ENCODE results near the gene MROH9. TPM values are rescaled to one million over a fixed set of nuclear protein-coding genes. Genes with fewer than 3 reads are reported as not detected.

The MROH9 gene
- polyA plus RNA-seq, 1 of the 3 experiments (the other 2 are of a cell fraction), result 0.26 TPM

DNA sequence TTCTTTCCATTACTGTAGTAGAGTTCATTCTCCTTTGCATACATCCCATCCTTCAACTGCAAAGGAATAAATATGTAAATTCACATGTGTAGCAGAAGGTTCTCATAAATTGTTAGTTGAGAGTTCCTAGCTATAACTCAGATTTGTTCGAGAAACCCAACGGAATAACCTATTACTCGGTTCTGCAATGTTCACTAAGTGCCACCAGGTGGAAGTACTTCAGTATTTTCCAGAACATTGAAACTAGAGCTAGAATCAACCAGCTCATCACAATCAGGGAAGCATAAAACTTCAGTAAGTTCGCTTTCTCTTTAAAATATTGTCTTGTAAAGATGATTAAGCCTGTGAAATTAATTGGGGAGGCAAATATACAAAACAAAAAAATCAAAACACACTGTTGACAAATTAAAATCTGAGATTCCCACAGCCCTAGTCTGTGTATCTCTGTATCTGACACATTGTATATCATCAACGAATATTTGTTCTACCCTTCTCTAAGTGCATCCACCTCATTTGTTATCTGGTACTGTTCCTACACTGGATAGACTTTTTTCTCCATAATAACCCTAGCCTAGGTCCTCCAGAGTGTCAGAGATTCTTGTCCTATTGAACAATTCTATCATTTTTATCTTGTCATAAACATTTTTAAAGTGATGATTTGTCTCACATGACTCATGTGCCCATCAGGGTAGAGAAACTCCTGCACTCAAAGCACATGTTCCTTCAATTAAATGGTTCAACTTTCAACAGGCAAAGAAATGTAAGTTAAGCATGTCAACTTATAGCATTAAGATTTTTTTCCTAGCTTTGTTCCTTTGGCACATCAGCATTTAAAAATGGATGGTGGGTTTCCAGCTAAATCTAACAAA lies 31.9 kb downstream of the MROH9 start (continued):
- TF ChIP-seq, protein P1, sequence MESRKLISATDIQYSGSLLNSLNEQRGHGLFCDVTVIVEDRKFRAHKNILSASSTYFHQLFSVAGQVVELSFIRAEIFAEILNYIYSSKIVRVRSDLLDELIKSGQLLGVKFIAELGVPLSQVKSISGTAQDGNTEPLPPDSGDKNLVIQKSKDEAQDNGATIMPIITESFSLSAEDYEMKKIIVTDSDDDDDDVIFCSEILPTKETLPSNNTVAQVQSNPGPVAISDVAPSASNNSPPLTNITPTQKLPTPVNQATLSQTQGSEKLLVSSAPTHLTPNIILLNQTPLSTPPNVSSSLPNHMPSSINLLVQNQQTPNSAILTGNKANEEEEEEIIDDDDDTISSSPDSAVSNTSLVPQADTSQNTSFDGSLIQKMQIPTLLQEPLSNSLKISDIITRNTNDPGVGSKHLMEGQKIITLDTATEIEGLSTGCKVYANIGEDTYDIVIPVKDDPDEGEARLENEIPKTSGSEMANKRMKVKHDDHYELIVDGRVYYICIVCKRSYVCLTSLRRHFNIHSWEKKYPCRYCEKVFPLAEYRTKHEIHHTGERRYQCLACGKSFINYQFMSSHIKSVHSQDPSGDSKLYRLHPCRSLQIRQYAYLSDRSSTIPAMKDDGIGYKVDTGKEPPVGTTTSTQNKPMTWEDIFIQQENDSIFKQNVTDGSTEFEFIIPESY (IDR thresholded peaks at IDR 0.05; ENCODE audit: borderline replicate concordance, low read depth), result no peak
- TF ChIP-seq TEAD4 (IDR thresholded peaks at IDR 0.05; ENCODE audit: borderline replicate concordance, insufficient read depth), result no peak
- TF ChIP-seq FOXM1 (IDR thresholded peaks at IDR 0.05; ENCODE audit: low read depth), result no peak
- peak; percentile 57 for TF ChIP-seq RAD21 (IDR thresholded peaks at IDR 0.05; ENCODE audit: low read length)
- TF ChIP-seq, protein P2, sequence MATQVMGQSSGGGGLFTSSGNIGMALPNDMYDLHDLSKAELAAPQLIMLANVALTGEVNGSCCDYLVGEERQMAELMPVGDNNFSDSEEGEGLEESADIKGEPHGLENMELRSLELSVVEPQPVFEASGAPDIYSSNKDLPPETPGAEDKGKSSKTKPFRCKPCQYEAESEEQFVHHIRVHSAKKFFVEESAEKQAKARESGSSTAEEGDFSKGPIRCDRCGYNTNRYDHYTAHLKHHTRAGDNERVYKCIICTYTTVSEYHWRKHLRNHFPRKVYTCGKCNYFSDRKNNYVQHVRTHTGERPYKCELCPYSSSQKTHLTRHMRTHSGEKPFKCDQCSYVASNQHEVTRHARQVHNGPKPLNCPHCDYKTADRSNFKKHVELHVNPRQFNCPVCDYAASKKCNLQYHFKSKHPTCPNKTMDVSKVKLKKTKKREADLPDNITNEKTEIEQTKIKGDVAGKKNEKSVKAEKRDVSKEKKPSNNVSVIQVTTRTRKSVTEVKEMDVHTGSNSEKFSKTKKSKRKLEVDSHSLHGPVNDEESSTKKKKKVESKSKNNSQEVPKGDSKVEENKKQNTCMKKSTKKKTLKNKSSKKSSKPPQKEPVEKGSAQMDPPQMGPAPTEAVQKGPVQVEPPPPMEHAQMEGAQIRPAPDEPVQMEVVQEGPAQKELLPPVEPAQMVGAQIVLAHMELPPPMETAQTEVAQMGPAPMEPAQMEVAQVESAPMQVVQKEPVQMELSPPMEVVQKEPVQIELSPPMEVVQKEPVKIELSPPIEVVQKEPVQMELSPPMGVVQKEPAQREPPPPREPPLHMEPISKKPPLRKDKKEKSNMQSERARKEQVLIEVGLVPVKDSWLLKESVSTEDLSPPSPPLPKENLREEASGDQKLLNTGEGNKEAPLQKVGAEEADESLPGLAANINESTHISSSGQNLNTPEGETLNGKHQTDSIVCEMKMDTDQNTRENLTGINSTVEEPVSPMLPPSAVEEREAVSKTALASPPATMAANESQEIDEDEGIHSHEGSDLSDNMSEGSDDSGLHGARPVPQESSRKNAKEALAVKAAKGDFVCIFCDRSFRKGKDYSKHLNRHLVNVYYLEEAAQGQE (IDR thresholded peaks at IDR 0.05; ENCODE audit: low read depth, low read length), result no peak
- TF ChIP-seq JUND (IDR thresholded peaks at IDR 0.05), result peak; percentile 15; the same call in 1 of the 2 replicates
- TF ChIP-seq, protein P3, sequence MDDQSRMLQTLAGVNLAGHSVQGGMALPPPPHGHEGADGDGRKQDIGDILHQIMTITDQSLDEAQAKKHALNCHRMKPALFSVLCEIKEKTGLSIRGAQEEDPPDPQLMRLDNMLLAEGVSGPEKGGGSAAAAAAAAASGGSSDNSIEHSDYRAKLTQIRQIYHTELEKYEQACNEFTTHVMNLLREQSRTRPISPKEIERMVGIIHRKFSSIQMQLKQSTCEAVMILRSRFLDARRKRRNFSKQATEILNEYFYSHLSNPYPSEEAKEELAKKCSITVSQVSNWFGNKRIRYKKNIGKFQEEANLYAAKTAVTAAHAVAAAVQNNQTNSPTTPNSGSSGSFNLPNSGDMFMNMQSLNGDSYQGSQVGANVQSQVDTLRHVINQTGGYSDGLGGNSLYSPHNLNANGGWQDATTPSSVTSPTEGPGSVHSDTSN (IDR thresholded peaks at IDR 0.05), result peak; percentile 44
- TF ChIP-seq FOSL2 (IDR thresholded peaks at IDR 0.05; ENCODE audit: borderline replicate concordance, low read depth), result no peak
- TF ChIP-seq NRF1 (IDR thresholded peaks at IDR 0.05; ENCODE audit: low read depth, low read length), result no peak
- TF ChIP-seq MXI1 (IDR thresholded peaks at IDR 0.05; ENCODE audit: low read depth, low read length), result no peak

DNA sequence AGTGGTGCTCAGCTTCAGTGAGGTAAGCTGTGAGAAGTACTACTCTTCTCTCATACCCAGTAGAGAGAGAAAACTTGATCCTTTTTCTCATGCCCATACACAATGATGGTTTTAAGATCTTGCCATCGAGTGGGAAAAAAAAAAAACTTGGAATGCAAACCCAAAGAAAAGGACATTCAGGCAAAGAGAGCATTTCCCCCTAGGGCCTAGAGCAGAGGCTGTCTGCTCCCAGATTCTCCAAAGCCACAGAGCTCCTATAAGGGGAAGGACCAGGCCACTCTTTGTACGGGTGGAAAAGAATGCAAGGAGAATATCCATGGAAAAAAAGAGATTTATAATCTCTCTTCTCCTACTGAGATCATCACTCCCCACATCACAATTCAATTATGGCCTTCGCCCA lies 34.9 kb downstream of the MROH9 start:
- H3K9me2 ChIP-seq, result no peaks in the 10 kb centered on the region
- H3F3A ChIP-seq (replicated peaks; ENCODE audit: insufficient read depth), result no peaks in the 10 kb centered on the region
- H3K27ac ChIP-seq (ENCODE audit: low read depth in 2 of 2, low read length in 1 of 2), result no peak overlapping the region
- POLR2A ChIA-PET, result no interaction called here
- H3K4me3 ChIP-seq (ENCODE audit: low read depth in 2 of 2, low read length in 1 of 2), result no peak overlapping the region
- H3K9ac ChIP-seq, result no peak overlapping the region
- peaks cover 0 to 4% of the 10 kb centered on the region in 2 experiments; a peak in 2 of 4 replicates for H3K4me1 ChIP-seq (ENCODE audit: control insufficient read depth in 1 of 2, insufficient read depth in 2 of 2, low read depth in 1 of 2, low read length in 1 of 2)
- H3K4me2 ChIP-seq, result no peak overlapping the region
- DNase-seq, result no peak
- peaks cover 6% of the 10 kb centered on the region; the same call in 1 of the 2 replicates for H3K9me3 ChIP-seq
- no peaks in the 10 kb centered on the region for H4K20me1 ChIP-seq (ENCODE audit: insufficient read depth)
- CTCF ChIA-PET, result no interaction called here
- H3K36me3 ChIP-seq (replicated peaks in 1 of 2; ENCODE audit: control insufficient read depth in 1 of 2, insufficient read depth in 2 of 2, low read length in 1 of 2), result no peaks in the 10 kb centered on the region
- H2AFZ ChIP-seq (ENCODE audit: low read depth), result no peak overlapping the region
- no peaks in the 10 kb centered on the region for H3K27me3 ChIP-seq (ENCODE audit: insufficient read depth)
- 30% methylated on average over 3 of the region's 3 CpGs for WGBS (ENCODE audit: low lambda C conversion rate)
- no peaks in the 10 kb centered on the region for H3K79me2 ChIP-seq (ENCODE audit: insufficient read depth)
- no peak for TF ChIP-seq JUND (IDR thresholded peaks at IDR 0.05)
- TF ChIP-seq EP300 (IDR thresholded peaks at IDR 0.05; ENCODE audit: borderline replicate concordance in 1 of 2, low read depth in 1 of 2, low read length in 1 of 2), result no peak
- TF ChIP-seq MXI1 (IDR thresholded peaks at IDR 0.05; ENCODE audit: low read depth, low read length), result no peak
- TF ChIP-seq FOXJ3 (CRISPR knock-in tag; IDR thresholded peaks at IDR 0.05), result no peak
- TF ChIP-seq, protein P4, sequence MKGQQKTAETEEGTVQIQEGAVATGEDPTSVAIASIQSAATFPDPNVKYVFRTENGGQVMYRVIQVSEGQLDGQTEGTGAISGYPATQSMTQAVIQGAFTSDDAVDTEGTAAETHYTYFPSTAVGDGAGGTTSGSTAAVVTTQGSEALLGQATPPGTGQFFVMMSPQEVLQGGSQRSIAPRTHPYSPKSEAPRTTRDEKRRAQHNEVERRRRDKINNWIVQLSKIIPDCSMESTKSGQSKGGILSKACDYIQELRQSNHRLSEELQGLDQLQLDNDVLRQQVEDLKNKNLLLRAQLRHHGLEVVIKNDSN (IDR thresholded peaks at IDR 0.05; ENCODE audit: borderline replicate concordance, low read depth), result no peak
- no peak for TF ChIP-seq NFIC (IDR thresholded peaks at IDR 0.05; ENCODE audit: borderline replicate concordance)
- TF ChIP-seq, protein P3 (IDR thresholded peaks at IDR 0.05), result no peak
- no peak for TF ChIP-seq FOXM1 (IDR thresholded peaks at IDR 0.05; ENCODE audit: low read depth)
- TF ChIP-seq, protein P5, sequence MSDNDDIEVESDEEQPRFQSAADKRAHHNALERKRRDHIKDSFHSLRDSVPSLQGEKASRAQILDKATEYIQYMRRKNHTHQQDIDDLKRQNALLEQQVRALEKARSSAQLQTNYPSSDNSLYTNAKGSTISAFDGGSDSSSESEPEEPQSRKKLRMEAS (IDR thresholded peaks at IDR 0.05; ENCODE audit: low read depth), result no peak
- TF ChIP-seq YY1 (IDR thresholded peaks at IDR 0.05; ENCODE audit: low read depth), result no peak
- TF ChIP-seq, protein P6, sequence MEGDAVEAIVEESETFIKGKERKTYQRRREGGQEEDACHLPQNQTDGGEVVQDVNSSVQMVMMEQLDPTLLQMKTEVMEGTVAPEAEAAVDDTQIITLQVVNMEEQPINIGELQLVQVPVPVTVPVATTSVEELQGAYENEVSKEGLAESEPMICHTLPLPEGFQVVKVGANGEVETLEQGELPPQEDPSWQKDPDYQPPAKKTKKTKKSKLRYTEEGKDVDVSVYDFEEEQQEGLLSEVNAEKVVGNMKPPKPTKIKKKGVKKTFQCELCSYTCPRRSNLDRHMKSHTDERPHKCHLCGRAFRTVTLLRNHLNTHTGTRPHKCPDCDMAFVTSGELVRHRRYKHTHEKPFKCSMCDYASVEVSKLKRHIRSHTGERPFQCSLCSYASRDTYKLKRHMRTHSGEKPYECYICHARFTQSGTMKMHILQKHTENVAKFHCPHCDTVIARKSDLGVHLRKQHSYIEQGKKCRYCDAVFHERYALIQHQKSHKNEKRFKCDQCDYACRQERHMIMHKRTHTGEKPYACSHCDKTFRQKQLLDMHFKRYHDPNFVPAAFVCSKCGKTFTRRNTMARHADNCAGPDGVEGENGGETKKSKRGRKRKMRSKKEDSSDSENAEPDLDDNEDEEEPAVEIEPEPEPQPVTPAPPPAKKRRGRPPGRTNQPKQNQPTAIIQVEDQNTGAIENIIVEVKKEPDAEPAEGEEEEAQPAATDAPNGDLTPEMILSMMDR (IDR thresholded peaks at IDR 0.05), result no peak
- TF ChIP-seq RXRA (IDR thresholded peaks at IDR 0.05; ENCODE audit: borderline replicate concordance, low read depth), result no peak

Measured in SK-N-SH (cell line).